Fibroblast of gingiva (primary cell): ENCODE measurements around the gene PLCL1.
"Not testable (repeated sequence)": the region's sequence is repeated elsewhere in the genome, so short reads cannot be mapped to it uniquely, and the experiment has no call there.

ENCODE experiments used
- DNase-seq: peaks from one replicate; pipeline ENCODE4 v3.0.0-alpha.2; 2011; ENCODE audit warnings: low read depth

The PLCL1 gene

DNA sequence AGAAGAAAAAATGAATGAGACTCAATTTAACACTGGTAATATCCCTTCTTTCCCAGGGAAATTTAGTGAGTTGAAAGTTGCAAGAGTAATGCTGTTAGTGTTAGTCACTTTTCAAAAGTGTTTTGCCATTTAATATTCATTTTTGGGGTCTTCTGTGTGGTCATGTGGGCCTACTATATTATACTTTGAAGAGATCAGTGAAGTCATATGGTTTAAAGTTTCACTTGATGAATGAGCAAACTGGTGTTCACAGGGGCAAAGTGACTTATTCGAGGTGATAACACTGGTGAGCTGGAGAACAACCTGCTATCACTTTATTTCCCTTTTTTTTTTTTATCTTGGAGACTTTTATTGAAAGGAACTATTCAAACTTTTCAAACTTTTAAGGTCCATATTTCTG is 196.0 kb downstream of the PLCL1 start:
- DNase-seq: no peak

DNA sequence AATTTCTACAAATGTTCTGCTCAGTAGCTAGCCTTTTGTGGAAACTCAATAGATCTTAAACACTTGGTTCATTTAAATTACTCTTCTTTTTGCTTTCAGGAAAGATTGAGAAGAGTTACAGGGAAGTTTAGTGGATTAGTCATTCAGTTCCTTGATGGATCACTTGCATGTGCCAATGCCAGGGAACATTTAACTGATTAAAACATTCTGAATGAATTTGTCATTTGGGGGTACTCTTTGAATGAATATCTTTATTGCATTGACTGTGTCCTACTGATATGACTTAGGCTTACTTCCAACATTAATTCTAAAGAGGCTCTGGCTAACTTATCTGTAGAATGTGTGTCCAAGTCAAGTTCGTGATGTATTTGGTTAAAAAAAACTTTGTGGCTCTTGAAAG is 199.8 kb downstream of the PLCL1 start:
- no peak for DNase-seq

DNA sequence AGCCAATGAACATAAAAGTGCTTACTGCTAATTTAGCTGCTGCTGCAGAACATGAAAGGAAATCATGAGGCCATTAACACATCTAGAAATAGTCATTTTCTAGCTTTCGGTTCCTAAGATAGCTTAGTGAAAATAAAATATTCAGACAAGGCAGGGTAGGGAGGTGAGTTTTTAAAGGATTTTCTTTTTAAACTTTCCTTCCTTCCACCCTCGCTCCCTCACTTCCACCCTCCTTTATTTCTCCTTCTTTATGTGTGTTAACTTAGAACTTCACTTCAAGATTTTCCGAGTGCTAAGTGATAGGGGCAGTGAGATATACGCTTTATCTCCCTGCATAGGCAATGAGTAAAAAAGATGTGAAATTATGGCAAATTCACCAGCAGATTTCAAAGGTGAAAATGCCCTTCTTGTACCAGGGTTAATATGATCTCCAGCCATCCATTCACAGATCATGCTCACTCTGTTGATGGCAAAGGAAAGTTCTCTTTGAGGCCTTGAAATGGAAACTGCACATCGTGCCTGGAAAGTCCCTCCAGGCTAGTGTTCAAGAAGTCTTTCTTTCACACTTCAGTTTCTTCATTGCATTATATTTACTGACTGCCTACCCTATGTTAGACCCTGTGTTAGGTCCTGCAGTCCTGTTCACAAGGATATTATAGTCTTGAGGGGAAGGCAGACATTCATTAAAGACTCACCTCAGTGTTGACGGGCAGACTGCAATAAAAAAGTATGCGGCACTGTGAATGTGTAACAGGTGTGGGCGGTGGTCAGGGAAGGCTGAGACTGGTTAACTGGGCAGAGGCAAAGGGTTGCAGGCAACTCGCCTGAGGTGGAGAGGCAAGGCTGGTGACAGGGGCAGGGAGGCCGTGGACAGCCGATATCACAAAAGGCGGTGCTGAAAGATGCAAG is 200.8 kb downstream of the PLCL1 start:
- DNase-seq: no peak

DNA sequence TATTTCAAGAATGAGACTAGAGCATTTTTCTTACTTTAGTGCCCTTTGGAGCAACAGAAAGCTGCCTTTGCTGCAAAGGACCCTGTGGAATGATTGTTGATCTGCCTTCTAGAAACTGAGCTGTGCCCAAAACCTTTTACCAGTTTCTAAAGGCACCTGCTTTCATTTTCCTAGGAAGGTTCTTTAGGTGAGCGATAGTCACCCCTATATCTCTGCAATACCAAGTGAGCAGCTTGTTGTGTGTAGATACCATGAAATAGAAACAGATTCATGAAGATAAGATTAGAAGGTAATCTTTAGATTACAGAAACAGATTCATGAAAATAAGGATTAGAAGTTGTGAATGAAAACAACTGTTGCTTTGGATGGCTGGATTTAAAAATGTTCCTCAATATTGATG is 202.3 kb downstream of the PLCL1 start:
- DNase-seq: no peak

DNA sequence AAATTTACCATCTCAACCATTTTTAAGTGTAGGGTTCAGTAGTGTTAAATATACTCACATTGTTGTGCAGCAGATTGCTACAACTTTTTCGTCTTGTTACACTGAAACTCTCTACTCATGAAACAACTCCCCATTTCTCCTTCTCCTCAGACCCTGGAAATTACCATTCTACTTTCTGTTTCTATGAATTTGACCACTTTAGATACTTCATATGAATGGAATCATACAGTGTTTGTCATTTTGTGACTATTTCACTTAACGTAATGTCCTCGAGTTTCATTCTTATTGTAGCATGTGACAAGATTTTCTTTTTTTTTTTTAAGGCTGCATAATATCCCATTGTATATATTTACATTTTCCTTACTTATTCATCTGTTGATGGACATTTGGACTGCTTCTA is 203.8 kb downstream of the PLCL1 start:
- no peak for DNase-seq

DNA sequence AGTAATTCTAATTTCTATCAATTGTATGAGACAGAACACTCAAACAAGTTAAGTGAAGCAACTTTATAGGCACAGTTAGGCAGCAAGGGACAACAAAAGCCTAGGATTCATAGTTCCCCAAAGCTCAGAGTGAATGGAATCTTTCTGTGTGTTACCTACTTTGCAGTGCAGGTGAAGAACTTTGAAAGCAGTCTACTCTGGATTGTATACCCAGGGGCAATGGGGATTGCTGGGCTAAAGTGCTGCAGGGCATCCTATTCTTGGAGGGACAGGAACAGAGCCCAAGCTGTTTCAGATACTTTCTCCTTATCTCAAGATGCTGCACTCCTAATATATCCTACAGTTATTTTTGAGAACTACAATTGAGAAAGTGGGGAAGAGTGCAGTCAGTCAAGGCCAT is 207.6 kb downstream of the PLCL1 start:
- DNase-seq: no peak

DNA sequence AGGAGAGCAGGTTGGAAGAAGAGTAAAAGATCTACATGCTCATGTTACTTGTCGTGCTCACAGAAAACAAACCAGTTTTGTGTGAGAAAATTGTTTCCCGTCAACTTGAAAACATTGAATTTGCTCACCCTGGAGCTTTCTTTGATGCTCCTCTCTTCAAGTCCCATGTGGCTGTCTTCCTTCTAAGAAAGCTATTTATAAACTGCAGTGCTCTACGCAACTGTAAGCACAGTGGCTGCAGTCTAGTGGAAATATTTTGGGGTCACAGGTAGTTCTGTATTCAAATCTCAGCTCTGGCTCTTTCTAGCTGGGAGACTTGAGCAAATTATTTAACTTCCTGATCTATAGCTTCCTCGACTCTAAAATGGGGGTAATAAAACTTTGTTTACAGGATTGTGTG is 211.8 kb downstream of the PLCL1 start:
- DNase-seq: no peak

DNA sequence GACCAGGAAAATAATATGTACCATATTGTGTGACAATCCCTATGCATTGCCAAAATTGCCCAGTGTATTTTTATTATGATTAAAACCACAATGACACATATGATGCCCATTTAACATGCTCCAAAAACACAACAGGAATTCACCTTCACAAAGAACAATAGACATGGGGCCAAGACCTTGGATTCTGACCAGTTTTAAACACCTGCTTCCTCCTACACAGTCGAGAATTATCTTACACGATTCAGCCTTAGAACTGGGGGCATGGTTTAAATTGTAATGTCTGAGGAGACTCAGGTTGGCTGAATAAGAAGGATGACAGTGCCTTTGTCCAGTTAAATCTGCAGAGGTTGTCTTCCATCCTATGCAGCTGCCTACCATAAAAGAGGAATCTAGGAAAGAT is 212.7 kb downstream of the PLCL1 start:
- DNase-seq: no peak

DNA sequence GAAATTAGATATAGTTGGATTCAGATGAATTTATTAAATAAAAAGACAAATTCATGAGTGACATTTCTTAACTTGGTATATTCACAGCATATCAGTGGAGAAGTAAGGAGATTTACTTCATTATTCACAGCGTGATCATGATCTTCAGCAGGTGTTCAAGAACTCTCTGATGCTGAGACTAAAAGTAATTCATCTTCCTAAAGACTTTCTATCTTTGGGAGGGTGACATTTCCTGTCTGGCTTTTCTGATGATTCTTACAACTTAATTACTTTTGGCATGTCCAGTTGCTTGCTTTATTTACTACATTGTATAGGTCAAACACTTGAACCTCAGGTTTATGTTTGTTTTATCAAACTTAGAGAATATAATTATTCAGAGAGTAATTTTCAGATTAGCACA is 224.6 kb downstream of the PLCL1 start:
- no peak for DNase-seq

DNA sequence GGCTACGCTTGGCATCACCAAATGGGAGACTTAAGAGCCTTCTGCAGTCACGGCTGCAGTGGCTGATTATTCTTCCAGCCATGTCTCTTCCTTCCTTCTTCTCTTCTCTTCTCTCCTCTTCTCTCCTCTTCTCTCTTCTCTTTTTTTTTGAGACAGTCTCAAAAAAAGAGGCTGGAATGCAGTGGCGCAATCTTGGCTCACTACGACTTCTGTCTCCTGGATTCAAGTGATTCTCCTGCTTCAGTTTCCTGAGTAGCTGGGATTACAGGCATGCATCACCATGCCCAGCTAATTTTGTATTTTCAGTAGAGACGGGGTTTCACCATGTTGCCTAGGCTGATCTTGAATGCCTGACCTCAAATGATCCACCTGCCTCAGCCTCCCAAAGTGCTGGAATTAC is 225.2 kb downstream of the PLCL1 start:
- DNase-seq: not testable (repeated sequence)

DNA sequence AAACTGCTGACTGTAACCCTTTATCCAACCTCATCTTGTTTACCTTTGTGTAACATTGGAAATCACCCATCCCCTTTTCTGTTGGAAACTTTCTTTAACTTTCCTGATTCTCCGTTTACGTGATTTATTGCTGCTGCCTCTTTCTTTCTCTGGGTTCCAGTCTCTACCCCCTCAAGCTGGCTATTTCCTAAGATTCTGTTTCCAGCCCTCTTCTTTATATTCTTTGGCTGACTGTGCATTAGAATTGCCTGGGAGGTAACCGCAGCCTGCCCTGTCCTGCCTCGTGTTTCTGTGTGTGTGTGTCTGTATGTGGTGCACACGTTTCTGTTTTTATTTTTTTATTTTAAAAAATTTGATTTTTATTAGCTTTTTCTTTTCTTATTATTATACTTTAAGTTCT is 229.2 kb downstream of the PLCL1 start:
- DNase-seq: no peak

DNA sequence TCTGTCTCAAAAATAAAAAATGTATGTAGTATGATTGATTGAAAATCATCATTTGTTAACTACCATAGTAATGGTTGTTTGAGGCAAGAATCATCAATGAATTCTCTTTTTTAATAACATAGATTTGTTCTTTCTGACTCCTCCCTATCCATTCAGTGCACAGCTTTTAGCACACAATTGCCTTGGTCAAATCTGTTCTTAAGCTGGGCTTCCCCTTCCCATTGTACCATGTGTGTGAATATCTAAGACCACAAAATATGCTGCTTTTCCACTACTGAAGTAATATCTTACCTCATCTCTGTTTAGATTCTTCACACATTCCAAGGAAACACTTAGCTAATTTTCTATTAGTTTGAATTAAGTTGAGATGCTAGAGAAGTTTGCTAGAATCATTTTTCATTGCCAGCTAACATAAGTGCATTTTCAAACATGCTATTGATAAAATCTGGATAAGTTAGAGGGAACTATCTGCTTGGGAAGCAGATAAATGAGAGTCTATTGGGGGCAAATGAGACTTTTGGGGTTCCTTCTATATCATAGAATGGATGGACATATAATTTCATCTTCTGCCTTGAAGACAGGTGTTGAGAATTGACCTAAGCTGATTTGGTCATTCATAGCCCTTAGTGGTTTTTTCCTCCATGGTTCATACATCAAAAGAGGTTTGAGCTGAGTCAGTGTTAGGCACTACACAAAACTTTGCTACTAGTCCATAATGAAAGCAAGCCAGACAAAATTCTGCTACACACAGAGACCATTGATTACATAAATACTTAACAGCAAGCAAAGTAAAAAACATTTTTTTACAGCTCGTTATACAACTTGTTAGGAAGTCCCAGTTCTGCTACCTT is 231.9 kb downstream of the PLCL1 start:
- no peak for DNase-seq

DNA sequence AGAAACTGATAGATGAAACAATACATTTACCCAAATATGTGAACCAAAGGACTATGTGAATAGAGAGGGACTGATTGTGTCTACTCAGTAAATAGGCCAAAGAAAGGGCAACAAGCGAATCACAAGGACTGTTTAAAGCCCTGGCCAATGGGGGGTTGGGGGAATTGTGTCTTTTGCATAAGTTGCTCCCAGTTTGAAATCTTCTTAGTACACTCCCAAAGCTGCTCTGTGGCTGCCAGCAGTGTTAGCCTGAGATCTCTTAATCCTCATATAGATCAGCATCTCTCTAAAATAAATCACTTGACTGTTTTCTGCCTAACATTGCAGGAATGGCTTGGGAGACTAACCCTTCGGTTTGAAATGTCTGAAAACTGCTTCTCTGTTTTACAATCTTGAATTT is 236.4 kb downstream of the PLCL1 start:
- DNase-seq: no peak

DNA sequence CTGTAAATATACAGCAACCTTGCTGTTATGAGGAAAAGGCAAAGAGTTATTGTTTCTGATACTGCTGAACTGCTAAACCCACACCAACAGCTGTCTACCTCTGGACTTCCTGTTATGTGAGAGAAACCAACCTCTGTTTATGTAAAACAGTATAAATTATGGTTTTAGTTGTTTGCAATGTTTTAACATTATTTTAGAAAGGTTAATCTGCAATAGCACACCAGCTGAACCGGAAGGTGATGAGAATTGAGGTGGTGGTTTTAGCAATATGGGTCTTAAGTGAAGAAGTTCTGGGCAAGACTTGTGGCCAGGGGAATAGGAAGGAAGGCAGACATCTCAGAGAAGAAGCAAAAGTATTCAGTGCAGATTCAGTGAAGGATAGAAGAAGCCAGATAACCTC is 237.8 kb downstream of the PLCL1 start:
- DNase-seq: no peak

DNA sequence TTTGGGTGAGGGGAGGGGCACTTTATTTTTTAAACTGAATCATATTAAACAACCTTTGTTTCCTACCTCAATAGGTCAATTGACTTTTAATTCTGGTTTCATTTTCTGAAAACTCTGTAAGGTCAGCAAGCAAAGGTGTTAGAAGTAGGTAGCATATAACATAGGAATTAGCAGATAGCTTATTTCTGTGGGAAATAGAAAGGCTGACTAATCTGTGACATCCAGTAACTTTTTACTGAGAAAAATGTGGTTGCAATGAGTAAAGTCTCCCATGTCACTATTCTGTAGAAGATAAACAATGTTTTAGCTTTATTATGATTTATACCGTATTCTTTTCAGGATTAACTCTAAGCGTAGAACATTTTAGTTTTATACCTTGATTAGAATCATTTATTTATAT is 240.4 kb downstream of the PLCL1 start:
- peak; percentile 7 for DNase-seq

DNA sequence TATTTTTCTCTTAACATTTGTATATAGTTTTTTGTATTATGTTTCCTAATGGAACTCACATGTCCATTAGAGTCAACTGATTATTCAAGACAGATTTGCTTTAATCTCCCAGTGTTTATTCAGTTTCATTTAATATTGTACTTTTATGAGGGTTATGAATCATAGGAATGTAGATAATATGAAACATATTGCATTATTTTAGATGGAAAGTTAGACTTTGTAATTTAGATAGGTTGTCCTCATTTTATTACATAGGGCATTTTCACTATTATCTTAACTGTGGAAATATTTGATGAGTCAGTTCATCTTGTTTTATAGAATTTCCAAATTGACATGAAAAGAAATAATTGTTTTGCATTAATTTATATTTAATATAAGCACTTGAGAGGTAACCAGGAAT is 240.8 kb downstream of the PLCL1 start:
- DNase-seq: peak; percentile 36

DNA sequence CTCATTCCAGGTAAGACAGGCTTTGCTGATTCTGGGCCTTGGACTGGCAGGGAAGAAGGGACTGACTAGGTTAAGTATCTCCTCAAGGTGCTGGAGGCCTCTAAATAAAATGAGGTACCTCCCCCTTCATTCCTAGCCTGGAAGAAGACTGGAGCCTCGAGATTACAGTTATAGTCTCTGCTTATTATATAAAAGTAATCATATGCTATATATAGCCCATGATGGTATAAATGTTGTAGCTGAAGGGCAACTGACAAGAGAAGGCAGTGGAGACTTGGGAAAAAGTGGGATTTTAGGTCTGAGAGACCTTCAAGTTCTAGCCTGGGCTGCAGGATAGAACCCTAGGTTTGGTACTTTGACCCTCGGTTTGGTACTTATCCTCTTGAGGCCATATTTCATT is 248.3 kb downstream of the PLCL1 start:
- no peak for DNase-seq

DNA sequence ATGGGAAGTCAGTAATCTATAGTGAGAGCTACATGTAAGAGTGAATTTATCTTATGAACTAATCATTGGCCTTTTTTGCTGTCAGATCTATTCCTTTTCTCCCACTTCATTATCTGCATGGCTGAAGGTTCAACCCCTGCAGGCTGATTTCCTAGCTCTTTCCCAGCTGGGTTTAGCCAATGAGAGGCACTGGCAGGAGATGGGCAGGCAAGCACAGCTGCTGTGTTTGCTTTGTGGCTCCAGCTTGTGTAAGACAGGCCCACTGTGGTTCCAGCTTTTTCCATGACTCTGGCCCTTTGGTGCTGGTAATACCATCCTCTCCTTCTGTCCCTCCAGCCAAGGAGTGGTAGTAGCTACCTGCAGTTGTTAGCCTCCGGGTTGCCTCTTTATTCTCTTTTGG is 248.8 kb downstream of the PLCL1 start:
- DNase-seq: no peak

DNA sequence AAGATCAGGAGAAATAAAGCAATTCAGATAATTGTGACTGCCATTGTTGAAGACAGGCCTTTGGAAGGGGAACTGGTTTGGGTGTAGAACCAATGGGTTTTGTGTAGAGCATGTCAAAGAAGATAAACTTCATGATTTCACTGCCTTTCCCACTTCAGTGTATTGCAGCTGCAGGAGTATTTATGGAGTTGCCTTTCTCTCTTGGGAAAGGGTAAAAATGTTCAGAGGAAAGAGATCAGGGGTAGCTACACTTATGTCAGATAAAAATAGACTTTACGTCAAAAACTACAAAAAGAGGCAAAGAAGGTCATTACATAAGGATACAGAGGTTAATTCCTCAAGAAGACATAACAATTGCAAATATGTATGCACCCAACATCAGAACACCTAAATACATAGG is 249.4 kb downstream of the PLCL1 start:
- DNase-seq: no peak

DNA sequence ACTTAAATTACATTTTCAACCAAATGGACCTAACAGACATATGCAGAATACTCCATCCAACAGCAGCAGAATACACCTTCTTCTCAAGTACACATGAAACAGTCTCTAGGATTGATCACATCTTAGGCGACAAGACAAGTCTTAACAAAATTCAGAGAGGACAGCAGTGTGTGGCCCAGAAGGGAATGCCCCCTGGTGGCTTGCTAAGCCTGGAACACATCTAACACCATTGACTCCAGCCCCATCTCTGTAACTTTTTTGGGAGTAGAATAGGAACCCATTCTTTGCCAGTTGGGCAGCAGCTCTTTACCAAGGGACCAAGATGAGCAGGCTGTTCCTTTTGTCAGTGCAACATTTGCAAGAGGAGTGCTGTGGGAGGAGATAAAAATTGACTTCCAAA is 249.9 kb downstream of the PLCL1 start:
- peak; percentile 43 for DNase-seq

DNA sequence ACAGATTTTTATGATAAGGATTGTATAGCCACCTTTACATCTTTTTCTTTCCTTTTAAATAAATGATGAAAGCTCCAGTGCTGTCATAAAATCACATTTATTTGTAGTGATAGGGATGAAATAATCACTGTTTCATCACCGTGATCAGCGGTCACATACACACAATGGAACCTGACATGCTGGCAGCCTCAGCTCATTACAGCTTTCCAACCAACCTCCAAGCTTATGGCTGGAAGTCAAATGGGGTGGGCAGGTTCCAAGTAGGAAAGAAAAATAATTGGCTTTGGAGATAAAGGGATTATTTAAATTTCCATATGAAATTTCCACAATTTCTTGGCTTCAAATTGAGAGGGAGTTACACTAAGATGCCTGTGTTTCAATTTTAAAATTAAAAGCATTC is 251.3 kb downstream of the PLCL1 start:
- no peak for DNase-seq

DNA sequence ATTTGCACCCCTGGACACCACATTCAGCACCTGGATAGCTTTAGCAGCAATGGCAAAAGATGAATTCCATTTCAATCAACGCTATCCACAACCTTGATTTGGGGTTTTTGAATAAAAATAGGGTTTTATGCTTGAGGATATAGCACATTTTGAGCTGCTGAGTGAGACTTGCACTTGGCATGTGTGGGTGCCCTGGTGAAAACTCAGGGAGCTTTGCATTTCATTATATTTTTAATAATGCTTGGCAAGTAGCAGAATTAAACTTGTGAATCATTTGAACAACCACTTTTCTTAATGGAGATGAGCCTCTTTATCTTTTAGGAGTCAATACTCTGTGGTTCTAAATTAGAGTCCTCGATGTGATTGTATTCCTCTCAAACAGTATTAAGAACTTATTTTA is 252.4 kb downstream of the PLCL1 start:
- no peak for DNase-seq

DNA sequence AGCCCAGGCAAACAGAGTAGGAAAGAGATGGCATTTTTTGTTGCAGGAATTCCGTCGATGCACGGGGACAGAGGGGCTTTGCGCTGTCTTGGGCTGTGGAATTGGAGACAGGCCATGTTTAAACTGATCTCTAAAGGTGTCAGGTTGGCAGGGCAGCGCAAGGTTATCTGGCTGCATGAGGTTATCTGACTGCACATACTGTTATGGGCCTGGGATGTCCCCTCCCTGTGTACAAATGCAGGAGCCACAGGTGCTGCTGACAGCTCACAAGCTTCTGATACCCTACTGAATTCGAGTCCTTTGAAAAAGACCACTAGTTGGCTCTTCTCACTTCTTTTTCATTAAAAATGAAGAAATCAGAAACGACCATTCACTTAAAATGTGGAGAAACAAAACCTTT is 255.4 kb downstream of the PLCL1 start:
- no peak for DNase-seq
